CD4-positive, alpha-beta T cell (primary cell): ENCODE measurements around the gene HOXA5. TPM values are rescaled to one million over a fixed set of nuclear protein-coding genes. Genes with fewer than 3 reads are reported as not detected.

Source experiments
- ATAC-seq: fragments of 200-7000 bp; cut with Tn5 transposase; one replicate; pipeline ENCODE4 v1.10.0; 2022; ENCODE audit warnings: mild to moderate bottlenecking; ENCODE audit not compliant: poor library complexity
- CTCF ChIA-PET: fragments of 350-600 bp; sonication (Branson Sonifier 250); formaldehyde crosslinking; loops from one replicate; lab custom pipeline; 2021; ENCODE audit warnings: antibody characterized with exemption, inconsistent platforms; lab: Charles Lee
- POLR2A ChIA-PET: fragments of 350-600 bp; sonication (Branson Sonifier 250); formaldehyde crosslinking; loops from one replicate; lab custom pipeline; 2021; ENCODE audit warnings: antibody characterized with exemption, inconsistent platforms; lab: Charles Lee
- DNase-seq, 14 experiments: peaks; one replicate each; pipeline ENCODE4 v3.0.0-alpha.2; 2013 to 2020; ENCODE audit warnings: mixed read lengths in 2 of 14
- H3K27ac ChIP-seq, 2 donors: one replicate each; pipeline versions ENCODE4 v1.5.1 to v1.7.0; 2013; ENCODE audit warnings: low read length in 2 of 2, low read depth in 1 of 2, mild to moderate bottlenecking in 1 of 2
- H3K27me3 ChIP-seq, 2 experiments: 1 replicate in 1 of 2; 2 replicates in 1 of 2; pipeline versions ENCODE4 v1.6.1 to v1.7.0; 2013; ENCODE audit warnings: low read length in 2 of 2, control low read depth in 1 of 2, mild to moderate bottlenecking in 1 of 2, moderate library complexity in 1 of 2; ENCODE audit not compliant: insufficient read depth in 2 of 2, control insufficient read depth in 1 of 2
- H3K36me3 ChIP-seq: one replicate; pipeline ENCODE4 v1.6.1; 2013; ENCODE audit warnings: low read length, control low read depth; ENCODE audit not compliant: insufficient read depth
- H3K4me1 ChIP-seq: one replicate; pipeline ENCODE4 v1.6.1; 2013; ENCODE audit warnings: low read length, control low read depth; ENCODE audit not compliant: insufficient read depth
- H3K4me3 ChIP-seq: one replicate; pipeline ENCODE4 v1.5.1; 2013; ENCODE audit warnings: mild to moderate bottlenecking, low read length, moderate library complexity
- H3K9me3 ChIP-seq, 2 experiments: 1 replicate in 1 of 2; 2 replicates in 1 of 2; pipeline versions ENCODE4 v1.6.1 to v1.7.0; 2013; ENCODE audit warnings: low read length in 2 of 2, mild to moderate bottlenecking in 2 of 2, control low read depth in 1 of 2, moderate library complexity in 1 of 2; ENCODE audit not compliant: control insufficient read depth in 1 of 2, insufficient read depth in 1 of 2
- H3K27ac Mint-ChIP-seq: one replicate; pipeline ENCODE4 v1.8.0; 2020; ENCODE audit warnings: mixed read lengths
- H3K27me3 Mint-ChIP-seq: one replicate; pipeline ENCODE4 v1.8.0; 2021; ENCODE audit warnings: mixed read lengths
- H3K36me3 Mint-ChIP-seq: one replicate; pipeline ENCODE4 v1.8.0; 2021; ENCODE audit warnings: low read depth, mixed read lengths
- H3K4me1 Mint-ChIP-seq: one replicate; pipeline ENCODE4 v1.8.0; 2021; ENCODE audit warnings: low read depth, mixed read lengths
- H3K4me3 Mint-ChIP-seq: one replicate; pipeline ENCODE4 v1.8.0; 2020; ENCODE audit warnings: mild to moderate bottlenecking, mixed read lengths
- H3K9me3 Mint-ChIP-seq: one replicate; pipeline ENCODE4 v1.8.0; 2020; ENCODE audit warnings: mixed read lengths
- CTCF ChIP-seq: fragments of 200-600 bp; IDR thresholded peaks from one replicate; pipeline ENCODE4 v1.8.0; 2022; ENCODE audit warnings: antibody characterized with exemption, mild to moderate bottlenecking
- intact Hi-C, 2 experiments: fragments of 100-400 bp; cut with DNase I in 1 of 2; cut with micrococcal nuclease in 1 of 2; formaldehyde crosslinking; loops; one replicate each; pipeline versions ENCODE4 v1.15.1 to v1.9.0; 2023 to 2025; cut with DNase I, micrococcal nuclease
- total RNA-seq, 174 experiments: library from RNA in 2 of 174; stranded (reverse) in 2 of 174; gene quantifications; one replicate each; pipeline ENCODE4 v1.2.3 and lab custom pipeline; 2021 to 2026

Gene HOXA5
- total RNA-seq, 2 experiments from 2014 or later = not detected

GRCh38 chr7:27117887-27118491 is 25.5 kb downstream of the HOXA5 start:
- ATAC-seq (no peak), DNase-seq (no peak)
- intact Hi-C loops = no loop called here
- Mint-ChIP-seq H3K27ac (no peak overlapping the region), H3K9me3 (no peaks in the 10 kb centered on the region), H3K36me3 (no peaks in the 10 kb centered on the region), H3K4me3 (no peak overlapping the region), H3K27me3 (peaks cover 27% of the 10 kb centered on the region), H3K4me1 (no peaks in the 10 kb centered on the region)
- H3K9me3 ChIP-seq = peaks cover 0 to 8% of the 10 kb centered on the region in 2 experiments
- ChIA-PET CTCF (no interaction called here), POLR2A (no interaction called here)
- no peak overlapping the region for H3K4me3 ChIP-seq
- peaks cover 0 to 5% of the 10 kb centered on the region in 2 experiments for H3K27me3 ChIP-seq
- TF ChIP-seq CTCF = no peak
- H3K27ac ChIP-seq = no peak overlapping the region
- no peaks in the 10 kb centered on the region for H3K36me3 ChIP-seq
- no peaks in the 10 kb centered on the region for H3K4me1 ChIP-seq

- ATAC-seq (no peak), DNase-seq (no peak)
- Mint-ChIP-seq H3K36me3 (no peaks in the 10 kb centered on the region), H3K4me3 (no peak overlapping the region), H3K27me3 (peaks cover 27% of the 10 kb centered on the region), H3K9me3 (no peaks in the 10 kb centered on the region), H3K27ac (no peak overlapping the region), H3K4me1 (no peaks in the 10 kb centered on the region)
- Histone ChIP-seq H3K4me1 (no peaks in the 10 kb centered on the region), H3K9me3 (peaks cover 0 to 8% of the 10 kb centered on the region in 2 experiments), H3K36me3 (no peaks in the 10 kb centered on the region), H3K4me3 (no peak overlapping the region), H3K27me3 (peaks cover 0 to 5% of the 10 kb centered on the region in 2 experiments), H3K27ac (no peak overlapping the region)
- CTCF ChIA-PET = no interaction called here
- POLR2A ChIA-PET = no interaction called here
- intact Hi-C loops = no loop called here
- TF ChIP-seq CTCF = no peak
These were observed 26.3 kb downstream of the HOXA5 start for GRCh38 chr7:27116962-27117886.

DNA sequence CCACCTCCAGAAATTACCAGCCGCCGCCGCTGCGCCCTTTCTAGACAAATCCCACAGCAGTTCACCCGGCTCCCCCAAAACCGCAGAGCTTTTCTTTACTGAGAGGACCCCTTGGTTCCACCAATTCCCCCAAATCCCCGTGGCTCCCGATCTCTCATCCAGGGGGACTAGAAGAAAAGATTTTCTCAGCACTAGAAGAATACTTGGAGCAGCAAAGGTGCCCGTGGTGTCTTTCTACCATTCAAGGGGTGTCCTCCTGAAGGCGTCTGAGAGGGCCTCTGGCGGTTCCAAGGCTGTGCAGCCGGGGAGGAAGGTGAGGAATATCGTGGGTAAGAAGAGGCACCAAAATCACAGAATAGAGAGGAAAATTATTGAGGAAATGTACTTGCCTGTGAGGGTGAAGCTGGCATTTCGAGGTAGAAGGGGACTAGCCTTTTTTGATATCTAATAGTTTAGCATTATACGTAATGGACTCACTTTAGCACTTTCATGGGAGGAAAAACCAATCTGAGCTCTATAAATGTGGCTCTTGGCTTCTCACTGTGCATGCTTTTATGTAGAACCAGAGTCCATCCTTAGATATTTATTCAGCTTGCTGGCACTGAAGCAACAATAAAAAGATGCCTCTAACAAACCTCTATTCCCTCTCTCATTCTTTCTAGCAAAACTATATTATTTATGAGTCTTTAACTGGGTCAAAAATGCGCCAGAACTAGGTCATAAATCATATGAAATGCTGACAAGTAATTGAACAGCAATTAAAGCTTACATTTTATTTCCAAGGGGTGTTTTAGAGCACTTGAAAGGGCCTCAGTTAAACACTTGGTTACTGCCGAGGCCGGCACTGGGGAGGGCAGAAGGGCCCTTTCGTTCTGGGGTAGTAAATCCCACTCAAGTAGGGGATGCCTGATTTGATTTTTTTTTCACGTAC is 27.2 kb downstream of the HOXA5 start:
- Histone ChIP-seq H3K27me3 (peaks cover 2 to 5% of the 10 kb centered on the region in 2 experiments), H3K36me3 (no peaks in the 10 kb centered on the region), H3K27ac (no peak overlapping the region), H3K4me3 (no peak overlapping the region), H3K9me3 (peaks cover 0 to 8% of the 10 kb centered on the region in 2 experiments), H3K4me1 (no peaks in the 10 kb centered on the region)
- H3K27me3 Mint-ChIP-seq = peaks cover 36% of the 10 kb centered on the region
- no peak for DNase-seq
- ChIA-PET POLR2A (no interaction called here), CTCF (no interaction called here)
- H3K36me3 Mint-ChIP-seq = no peaks in the 10 kb centered on the region
- intact Hi-C loops = no loop called here
- no peak overlapping the region for H3K27ac Mint-ChIP-seq
- no peaks in the 10 kb centered on the region for H3K9me3 Mint-ChIP-seq
- H3K4me3 Mint-ChIP-seq = no peak overlapping the region
- TF ChIP-seq CTCF = no peak
- no peak for ATAC-seq
- H3K4me1 Mint-ChIP-seq = no peaks in the 10 kb centered on the region
